ENCODE measurements around the gene TP63.
"Not testable (repeated sequence)": the region's sequence is repeated elsewhere in the genome, so short reads cannot be mapped to it uniquely, and the experiment has no call there.

TP63 gene

GRCh38 chr3:189721873-189722665 lies 90.9 kb downstream of the TP63 start:
- H3K4me3 ChIP-seq (ENCODE audit: low read depth, low read length), result no peak overlapping the region

DNA sequence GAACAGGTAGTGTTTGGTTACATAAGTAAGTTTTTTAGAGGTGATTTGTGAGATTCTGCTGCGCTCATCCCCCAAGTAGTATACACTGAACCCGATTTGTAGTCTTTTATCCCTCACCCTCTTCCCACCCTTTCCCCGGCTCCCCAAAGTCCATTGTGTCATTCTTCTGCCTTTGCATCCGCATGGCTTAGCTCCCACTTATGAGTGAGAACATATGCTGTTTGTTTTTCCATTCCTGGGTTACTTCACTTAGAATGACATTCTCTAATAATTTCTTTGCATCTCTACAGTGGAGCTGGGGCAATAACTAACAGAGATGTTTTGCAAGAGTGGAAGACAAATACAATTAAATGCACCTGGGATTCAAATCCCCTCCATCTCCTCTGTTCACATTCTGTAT lies 93.2 kb downstream of the TP63 start:
- H3K4me3 ChIP-seq (ENCODE audit: low read depth, low read length), result no peak overlapping the region

DNA sequence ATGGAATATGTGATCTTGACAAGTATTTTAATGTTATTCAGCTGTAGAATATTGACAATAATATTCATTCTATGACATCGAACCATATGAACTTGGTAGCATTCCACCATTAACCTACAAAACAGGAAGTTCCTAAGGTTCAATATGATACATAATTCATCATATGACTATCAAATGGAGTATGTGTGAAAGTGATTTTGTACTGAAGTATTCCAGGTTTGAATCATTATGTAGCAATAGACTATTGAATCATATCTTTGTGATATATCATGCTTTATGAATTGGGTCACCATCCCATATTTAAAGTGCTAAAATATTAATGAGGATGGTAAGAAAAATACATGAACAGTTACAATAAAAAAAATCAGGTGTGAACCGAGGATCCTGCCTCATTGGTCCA lies 95.1 kb downstream of the TP63 start:
- H3K4me3 ChIP-seq (ENCODE audit: low read depth, low read length), result no peak overlapping the region

DNA sequence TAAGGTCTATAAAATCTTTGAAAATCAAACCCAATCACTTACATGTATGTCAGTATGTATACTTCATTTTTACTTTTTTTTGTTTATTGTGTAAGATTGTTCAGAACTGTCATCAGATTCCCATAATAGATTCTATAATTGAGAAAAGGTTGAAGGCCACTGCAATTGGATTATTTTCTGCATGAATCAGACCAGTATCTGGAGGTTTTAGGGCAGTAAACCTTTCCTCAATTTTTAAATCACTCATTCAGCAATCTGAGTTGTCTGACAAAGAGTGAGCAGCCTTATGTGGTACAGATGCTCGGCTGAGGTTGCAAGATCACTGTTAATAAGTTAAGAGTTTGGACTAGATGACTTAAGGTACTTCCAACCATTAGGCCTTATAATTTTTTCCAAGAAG lies 96.0 kb downstream of the TP63 start:
- no peak overlapping the region for H3K4me3 ChIP-seq (ENCODE audit: low read depth, low read length)

GRCh38 chr3:189727898-189728297 lies 96.7 kb downstream of the TP63 start:
- H3K4me3 ChIP-seq (ENCODE audit: low read depth, low read length), result no peak overlapping the region

DNA sequence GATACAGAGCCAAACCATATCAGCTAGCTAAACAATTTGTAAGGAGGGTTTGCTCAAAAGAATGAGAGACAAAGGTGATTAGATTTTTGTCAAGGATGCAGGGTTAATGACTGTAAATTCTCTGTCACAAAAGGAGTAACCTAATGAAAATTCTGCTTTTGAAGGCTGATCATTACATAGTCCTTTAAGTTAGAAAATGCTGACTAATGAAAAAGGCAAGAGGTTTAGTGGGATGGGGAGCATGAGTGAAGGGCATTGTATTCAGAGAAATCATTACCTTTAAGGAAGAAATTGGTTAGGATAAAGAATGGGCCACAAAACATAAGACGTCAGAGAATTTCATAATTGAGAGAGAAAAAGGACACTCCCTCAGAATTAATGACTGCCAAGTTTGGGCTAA lies 97.7 kb downstream of the TP63 start:
- no peak overlapping the region for H3K4me3 ChIP-seq (ENCODE audit: low read depth, low read length)

DNA sequence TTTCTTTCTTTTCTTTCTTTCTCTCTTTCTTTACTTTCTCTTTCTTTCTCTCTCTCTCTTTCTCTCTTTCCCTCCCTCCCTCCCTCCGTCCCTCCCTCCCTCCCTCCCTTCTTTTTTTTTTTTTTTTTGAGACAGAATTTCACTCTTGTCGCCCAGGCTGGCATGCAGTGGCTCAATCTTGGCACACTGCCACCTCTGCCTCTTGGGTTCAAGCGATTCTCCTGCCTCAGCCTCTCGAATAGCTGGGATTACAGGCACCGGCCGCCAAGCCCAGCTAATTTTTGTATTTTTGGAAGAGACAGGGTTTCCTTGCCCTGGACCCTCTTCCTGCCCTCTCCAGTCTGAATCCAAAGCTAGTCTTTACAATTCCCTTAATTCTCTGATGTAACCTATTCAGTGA lies 102.9 kb downstream of the TP63 start:
- no peak overlapping the region for H3K4me3 ChIP-seq (ENCODE audit: low read depth, low read length)

- H3K4me3 ChIP-seq (ENCODE audit: low read depth, low read length), result no peak overlapping the region
Observed at GRCh38 chr3:189735913-189736312, 104.7 kb downstream of the TP63 start.

DNA sequence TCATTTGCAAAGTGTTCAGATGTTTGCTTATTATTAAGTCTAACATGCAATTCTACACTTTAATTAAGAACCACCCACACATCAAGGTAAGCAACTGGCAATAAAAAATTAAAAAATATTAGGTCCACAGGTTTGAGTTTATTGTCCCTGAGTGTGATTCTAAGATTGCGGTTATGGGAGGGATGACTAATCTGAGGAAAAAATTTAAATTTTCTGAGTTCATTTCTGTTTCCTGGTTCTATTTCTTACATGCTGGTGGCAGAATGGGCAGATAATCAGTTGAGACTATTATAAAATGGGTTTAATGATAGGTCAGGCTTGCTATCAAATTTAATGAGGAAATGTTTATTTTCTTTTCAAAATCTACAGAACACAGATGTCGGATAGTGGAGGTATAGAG lies 105.9 kb downstream of the TP63 start:
- no peak overlapping the region for H3K4me3 ChIP-seq (ENCODE audit: low read depth, low read length)

DNA sequence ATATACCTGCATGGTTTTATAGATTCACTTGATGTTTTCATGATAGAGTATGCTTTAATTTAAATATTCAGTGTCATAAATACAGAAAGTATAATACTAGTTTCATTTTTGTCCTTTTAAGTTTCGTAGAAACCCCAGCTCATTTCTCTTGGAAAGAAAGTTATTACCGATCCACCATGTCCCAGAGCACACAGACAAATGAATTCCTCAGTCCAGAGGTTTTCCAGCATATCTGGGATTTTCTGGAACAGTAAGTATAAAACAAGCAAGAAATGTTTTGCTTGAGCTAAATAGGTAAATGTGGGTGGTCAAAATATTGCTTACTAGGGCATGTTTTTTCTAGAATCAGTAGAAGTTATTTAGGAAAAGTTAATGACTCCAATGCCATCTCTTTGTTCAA lies 106.4 kb downstream of the TP63 start:
- no peak overlapping the region for H3K4me3 ChIP-seq (ENCODE audit: low read depth, low read length)

GRCh38 chr3:189739378-189739777 lies 108.2 kb downstream of the TP63 start:
- H3K4me3 ChIP-seq (ENCODE audit: low read depth, low read length), result no peak overlapping the region

DNA sequence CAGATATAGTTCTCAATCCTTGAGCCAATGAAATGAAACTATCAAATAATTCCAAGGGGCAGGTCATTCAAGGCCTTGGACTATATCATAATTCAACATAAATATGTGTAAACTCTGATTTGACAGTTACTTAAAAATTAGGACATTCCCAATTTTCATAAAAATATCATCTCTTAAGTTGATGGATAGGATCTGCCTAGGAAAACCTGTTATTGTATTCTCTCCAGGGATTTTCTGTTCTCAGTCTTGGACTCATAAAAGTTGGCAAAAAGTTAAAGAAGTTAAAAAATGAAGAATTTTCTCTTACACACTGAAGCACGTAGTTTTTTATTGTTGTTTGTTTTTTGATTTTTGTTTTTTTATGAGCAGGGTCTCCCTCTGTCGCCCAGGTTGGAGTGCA lies 109.0 kb downstream of the TP63 start:
- H3K4me3 ChIP-seq (ENCODE audit: low read depth, low read length), result no peak overlapping the region

GRCh38 chr3:189744235-189744634 lies 113.0 kb downstream of the TP63 start:
- no peak overlapping the region for H3K4me3 ChIP-seq (ENCODE audit: low read depth, low read length)

DNA sequence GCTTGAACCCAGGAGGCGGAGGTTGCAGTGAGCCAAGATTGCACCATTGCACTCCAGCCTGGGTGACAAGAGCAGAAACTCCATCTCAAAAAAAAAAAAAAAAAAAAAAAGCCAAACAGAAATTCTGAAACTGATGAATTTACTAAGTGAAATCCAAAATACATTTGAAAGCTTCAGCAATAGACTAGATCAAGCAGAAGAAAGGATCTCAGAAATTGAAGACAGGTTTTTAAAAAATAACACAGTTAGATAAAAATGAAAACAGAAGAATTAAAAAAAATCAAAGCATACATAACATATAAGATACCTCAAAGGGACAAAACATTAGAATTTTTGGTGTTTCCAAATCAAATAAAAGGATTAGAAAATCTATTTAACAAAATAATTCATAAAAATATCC lies 114.4 kb downstream of the TP63 start:
- H3K4me3 ChIP-seq (ENCODE audit: low read depth, low read length), result no peak overlapping the region

- no peak overlapping the region for H3K4me3 ChIP-seq (ENCODE audit: low read depth, low read length)
Observed at GRCh38 chr3:189748046-189748445, 116.9 kb downstream of the TP63 start.

DNA sequence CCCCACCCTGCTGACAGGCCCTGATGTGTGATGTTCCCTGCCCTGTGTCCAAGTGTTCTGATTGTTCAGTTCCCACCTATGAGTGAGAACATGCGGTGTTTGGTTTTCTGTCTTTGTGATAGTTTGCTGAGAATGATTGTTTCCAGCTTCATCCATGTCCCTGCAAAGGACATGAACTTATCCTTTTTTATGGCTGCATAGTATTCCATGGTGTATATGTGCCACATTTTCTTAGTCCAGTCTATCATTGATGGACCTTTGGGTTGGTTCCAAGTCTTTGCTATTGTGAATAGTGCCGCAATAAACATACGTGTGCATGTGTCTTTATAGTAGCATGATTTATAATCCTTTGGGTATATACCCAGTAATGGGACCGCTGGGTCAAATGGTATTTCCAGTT lies 119.8 kb downstream of the TP63 start:
- H3K4me3 ChIP-seq (ENCODE audit: low read depth, low read length), result not testable (repeated sequence)

GRCh38 chr3:189754356-189754755 lies 123.2 kb downstream of the TP63 start:
- no peak overlapping the region for H3K4me3 ChIP-seq (ENCODE audit: low read depth, low read length)

DNA sequence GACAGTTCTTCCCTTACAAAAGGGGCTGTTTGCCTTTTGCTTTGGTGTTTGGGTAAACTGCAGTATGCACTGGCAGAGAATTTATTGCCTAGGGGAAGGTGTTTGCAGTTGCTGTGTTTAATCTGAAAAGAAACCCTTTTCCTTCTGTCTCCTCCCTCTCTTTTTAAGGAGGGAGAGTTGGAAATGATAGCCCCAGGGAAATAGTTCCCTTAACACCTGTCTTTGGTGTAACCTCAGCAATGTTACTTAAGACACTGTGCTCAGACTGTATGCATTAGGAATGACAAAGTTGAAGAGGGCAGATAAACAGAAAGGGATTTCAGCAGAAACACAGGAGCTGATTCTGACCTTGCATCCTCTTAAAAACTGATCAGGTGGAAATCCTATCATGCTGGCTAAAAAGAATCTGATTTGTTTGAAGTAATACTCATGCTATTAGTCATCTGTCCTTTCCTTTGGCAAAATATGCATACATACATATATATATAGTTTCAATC lies 125.4 kb downstream of the TP63 start:
- H3K4me3 ChIP-seq (ENCODE audit: low read depth, low read length), result no peak overlapping the region

- no peak overlapping the region for H3K4me3 ChIP-seq (ENCODE audit: low read depth, low read length)
Observed at GRCh38 chr3:189758186-189758585, 127.0 kb downstream of the TP63 start.

GRCh38 chr3:189766416-189766815 lies 135.2 kb downstream of the TP63 start:
- H3K4me3 ChIP-seq (ENCODE audit: low read depth, low read length), result no peak overlapping the region

- H3K4me3 ChIP-seq (ENCODE audit: low read depth, low read length), result no peak overlapping the region
Observed at GRCh38 chr3:189771842-189772450, 140.8 kb downstream of the TP63 start.

- no peak overlapping the region for H3K4me3 ChIP-seq (ENCODE audit: low read depth, low read length)
Observed at GRCh38 chr3:189772584-189772983, 141.4 kb downstream of the TP63 start.

- H3K4me3 ChIP-seq (ENCODE audit: low read depth, low read length), result no peak overlapping the region
Observed at GRCh38 chr3:189773056-189773455, 141.9 kb downstream of the TP63 start.

Data from iPS-11a (cell line).